NAMALWA (cell line): Measurements from ENCODE around the gene KLHL29.

Source experiments
- DNase-seq: peaks from one replicate; pipeline ENCODE4 v3.0.0-alpha.2; 2015; ENCODE audit warnings: low spot score

The KLHL29 gene

DNA sequence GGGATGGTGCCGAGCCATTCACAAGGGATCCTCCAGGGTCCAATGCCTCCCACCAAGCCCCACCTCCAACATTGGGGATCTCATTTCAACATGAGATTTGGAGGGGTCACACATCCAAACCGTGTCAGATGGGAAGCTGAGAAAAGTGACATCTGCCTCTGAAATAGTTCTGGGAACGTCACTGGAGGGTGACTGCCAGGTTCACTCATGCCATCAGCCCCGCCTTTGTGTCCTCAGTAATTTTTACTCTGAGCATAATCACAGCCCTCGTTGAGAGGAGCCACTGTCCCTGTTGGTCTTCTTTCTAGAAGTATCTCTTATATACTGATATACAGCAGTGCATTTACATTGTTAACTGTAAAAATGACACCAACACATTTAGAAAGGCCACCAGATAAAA, 67.4 kb downstream of the KLHL29 start:
- no peak for DNase-seq

DNA sequence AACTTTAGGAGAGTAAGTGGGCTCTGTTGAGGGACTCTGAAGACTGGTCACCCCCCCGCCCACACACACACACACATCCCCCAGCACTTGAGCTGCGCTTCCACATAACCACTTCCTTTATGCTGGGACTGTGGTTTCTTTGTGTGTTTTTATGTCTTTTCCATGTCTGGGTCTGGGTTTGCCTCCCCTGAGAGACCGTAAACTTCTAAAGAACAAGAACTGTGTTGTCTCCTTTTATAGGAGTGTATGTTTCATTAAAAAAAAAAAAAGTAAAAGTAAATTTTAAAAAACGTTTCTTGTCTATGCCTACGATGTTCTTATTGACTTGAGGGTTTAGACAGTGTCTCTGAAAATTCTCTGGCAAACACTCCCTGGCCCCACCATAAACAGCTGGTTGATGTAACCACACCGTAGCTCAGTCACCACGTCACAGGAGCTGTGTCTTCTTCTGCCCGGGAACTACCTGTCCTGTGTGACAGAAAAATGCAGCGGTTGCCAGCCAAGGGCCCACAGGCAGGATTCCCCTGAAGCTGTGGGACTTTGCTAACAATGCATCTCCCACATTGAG, 68.0 kb downstream of the KLHL29 start:
- DNase-seq = no peak

DNA sequence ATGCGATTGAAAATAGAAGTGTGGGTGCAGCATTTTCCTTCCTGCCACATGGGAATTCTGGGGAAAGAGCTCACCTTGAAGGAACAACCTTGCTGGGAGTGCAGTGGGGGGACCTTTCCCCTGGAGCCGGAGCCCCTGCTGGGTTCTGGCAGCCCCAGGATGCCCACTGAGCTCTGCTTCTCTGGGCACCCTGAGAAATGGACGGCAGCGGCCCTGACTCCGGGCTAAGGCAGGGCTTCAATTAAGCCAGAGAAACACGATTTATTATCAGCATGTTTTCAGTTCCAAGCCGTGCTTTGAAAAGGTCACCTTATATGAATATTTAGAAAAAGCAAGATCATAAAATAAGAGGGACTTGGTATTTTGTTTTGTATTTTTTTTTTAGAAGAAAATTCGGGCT, 68.5 kb downstream of the KLHL29 start:
- DNase-seq = no peak

DNA sequence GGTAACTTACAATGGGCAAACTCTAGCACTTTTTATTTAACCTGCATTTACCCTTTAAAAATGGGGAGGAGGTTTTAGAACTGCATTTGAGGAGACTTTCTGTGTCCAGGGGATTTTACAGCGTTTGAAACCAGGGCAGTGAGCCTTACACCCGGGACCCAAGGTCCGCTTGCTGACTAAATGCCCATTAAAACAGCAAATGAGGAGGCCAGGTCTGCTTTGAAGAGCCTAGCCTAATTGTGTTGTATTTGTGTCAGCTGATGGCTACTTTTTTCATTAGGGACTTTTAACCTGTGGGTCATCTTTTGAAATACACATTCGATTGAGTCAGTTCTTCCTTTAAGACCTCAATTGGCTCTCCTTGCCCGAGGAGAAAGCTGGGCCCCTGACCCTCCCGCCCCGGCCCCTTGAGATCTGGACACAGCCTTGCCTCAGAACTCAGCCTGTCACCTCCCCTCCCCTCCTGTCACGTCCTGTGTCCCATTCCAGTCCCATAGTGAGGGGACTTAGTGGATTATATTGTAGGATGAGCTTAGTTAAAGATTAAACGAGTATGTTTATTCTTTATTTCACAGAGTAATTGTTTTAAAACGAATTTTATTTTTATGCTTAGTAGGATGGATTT, 69.0 kb downstream of the KLHL29 start:
- no peak for DNase-seq

DNA sequence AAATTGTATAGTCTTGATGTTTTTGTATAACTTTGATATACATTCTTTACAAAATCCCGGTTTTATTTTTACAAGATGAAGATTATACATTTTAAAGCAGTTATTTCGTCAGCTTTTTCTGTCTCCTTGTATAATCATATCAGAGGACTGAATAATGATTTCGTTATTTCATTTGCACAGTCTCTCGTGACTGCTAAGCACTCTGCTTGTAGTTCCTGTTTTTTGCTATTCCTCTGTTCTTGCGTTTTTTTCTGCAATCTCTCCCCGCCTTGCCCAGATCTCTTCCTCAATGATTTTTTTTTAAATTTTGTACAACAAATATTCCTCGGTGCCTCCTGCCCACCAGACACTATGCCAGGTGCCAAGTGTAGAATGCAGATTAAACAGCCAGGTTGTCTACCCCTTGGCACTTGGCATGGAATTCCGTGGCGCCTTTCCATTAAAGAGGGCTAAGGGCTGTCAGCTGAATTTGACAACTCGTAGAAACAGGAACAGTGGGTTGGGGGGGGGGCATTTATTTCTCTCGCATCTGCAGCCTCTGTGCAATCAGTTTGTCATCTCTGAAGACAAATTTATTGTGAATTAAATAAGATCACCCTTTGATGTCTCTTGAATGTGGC, 69.6 kb downstream of the KLHL29 start:
- no peak for DNase-seq

DNA sequence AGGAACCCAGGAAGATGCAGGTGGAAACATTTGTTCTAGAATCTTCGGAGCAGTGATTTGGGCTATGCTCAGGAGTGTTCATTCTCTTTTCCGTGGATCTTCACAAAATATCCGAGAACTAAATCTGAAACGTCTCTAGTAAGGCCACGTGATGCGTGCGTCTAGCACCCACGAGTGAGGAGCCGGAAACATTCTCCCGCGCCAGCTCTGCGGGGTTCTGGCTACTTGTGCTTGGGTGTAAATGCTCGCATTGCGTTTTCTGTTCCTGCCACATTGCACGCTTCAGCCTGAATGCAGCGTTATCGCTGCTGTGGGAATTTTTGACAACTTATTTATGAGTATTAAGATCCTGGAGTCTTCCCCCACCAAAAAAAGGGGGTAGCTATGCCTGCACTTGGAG, 71.4 kb downstream of the KLHL29 start:
- DNase-seq = no peak

DNA sequence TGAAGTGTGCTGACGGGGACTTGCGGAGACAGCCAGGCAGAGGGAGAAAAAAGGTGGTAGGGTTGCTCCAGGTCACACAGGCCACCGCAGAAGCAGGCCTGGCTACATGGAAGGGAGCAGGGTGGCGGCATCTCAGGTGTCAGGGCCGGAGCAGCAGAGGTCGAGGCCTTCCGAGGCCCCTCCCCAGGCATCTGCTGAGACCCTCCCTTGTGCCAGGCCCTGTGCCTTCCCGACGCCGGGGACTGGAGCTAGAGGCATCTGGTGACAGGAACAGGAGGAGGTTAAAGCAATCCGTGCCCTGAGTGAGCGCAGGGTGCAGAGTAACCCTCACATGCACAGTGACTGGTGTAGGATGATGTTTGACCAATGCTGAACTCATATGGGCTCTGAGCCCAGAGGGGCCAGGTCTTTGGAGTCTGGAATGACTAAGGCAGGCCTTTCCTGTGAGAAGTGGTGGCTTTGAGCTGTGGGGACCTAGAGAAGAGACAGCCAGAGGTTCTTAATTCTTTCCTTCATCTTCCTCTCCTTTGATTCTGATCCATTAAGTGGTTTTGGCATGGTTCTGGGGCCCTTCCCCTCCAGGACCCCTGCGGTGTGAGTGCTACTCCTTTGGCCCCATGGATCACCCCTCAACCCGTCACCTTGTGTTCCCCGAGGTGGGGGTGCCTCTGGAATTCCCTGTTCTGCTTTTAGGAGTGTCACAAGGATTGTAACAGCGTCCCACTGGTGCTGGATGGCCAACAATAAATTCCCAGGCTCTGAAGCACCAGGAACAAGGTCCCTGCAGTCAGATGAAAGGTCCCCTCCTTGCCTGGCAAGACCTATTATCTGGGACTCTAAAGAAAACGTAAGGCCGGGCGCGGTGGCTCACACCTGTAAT, 72.1 kb downstream of the KLHL29 start:
- no peak for DNase-seq

DNA sequence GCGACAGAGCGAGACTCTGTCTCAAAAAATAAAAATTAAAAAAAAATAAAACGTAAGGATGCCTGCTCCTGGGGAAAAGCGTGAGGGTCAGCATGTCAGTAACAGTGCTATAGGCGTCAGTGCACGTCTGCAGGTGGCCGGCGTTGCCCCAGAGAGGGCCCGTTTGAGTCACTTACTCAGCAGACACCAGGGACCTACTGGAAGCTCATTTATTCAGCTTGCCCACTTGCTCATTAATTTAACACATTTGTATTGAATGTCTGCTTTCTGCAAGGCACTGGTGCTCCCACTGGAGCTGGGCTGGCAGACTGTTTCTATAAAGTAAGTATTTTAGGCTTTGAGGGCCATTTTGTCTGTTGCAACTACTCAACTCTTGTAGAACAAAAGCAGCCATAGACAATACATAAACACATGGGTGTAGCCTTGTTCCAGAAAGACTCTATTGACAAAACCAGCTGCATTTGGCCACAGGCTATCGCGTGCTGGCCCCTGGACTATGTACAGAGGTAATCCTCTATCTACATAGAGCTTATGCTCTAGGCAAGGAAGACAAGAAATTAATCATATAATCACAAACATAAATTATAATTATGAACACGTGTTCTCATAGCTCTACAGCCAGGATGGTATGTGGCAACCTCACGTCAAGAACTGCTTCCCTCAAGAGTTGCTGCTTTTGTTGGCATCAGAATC, 73.2 kb downstream of the KLHL29 start:
- no peak for DNase-seq

DNA sequence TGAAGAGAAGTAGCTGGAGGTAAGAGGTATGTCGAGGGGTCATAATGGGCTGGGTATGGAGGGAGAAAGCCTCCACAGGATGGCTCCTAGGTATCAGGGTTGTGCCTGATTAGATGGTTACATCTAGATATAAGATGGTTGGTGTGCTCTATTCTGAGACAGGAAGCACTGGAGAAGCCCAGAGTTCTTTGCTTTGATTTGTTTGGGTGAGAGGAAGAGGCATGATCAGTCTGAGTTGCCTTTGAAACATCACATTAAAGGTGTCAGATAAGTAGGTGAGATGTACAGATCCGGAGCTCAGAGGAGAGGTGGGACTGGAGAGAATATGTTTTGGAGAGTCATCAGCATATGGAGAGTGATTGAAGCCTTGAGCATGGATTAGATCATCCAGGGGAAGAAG, 74.1 kb downstream of the KLHL29 start:
- DNase-seq = no peak

DNA sequence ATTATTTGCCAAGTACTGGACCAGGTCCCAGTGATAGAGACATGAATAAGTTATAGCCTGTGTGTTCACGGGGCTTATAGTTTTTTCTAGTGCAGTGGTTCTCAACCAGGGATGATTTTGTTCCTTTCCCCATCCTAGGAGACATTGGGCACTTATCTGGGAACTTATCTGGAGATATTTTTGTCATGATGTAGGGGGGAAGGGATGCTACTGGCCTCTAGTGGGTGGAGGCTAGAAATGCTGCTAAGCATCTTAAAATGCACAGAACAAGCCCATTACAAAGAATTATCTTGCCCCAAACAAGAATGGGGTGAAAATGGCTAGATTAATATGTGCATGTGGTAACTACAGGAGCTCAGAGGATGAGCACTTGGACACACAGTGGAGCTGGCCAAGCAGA, 75.2 kb downstream of the KLHL29 start:
- peak; percentile 34 for DNase-seq

DNA sequence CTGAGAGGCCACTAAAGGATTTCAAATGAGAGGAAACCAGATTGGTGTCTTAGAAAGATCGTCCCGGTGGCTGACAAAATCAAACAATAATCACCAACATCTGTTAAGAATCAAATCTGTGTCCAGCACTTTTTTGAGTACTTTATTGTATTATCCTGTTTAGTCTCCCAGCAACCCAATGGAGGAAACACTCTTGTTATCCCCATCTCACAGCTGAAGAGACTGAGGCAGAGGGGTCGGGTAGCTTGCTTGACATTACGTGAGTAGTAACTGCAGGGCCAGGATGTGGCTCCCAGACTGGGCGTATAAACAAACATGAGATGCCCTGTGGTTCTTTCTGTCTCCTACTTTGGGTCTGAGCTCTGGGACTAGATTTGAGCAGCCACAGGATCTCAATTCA, 76.0 kb downstream of the KLHL29 start:
- DNase-seq = no peak

DNA sequence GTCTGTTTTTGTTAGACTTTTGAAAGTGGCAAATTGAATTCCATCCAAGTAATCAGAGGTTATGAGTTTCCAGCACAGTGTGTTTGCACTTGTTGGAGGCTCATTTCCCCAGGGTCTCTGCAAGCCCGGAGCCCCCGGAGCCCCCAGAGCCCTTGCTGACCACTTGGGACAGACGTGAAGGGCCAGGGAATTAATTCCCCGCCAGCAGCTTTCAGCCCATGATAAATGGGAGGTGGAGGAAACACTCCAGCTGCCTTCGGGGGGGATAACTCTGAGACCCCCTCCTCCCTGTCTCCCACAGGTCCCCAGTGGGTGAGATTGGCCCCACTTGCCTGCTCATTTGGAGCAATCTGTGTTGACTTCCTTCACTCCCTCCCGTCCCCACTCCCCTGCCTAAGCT, 79.2 kb downstream of the KLHL29 start:
- DNase-seq = no peak

DNA sequence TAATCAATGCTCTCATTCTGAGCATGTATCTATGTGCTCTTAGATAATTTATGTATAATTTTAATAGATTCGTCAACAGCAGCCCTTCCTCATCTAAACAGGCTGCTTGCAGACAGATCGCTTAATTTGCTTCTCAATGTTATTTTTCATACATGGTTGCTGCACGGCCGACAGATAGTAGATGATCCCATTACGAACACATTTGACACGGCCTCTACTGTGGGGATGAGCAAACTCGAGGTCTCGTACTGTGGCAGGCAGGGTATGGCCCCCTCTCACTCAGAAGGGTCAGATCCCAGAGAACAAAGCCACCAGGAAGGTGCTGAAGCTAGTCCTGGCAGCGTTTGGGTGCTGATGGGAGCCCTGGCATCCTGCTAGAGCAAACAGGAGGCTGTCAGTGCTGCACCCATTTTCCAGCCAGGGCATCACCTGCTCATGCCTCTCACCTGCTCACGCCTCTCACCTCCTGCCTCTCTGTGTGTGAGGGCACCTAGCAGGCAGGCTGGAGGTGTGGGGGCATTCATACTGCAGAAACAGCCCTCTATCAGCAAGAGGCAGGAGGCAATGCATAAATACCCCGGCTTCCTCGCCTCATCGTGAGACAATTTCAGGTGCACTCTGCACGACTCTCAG, 80.0 kb downstream of the KLHL29 start:
- no peak for DNase-seq

DNA sequence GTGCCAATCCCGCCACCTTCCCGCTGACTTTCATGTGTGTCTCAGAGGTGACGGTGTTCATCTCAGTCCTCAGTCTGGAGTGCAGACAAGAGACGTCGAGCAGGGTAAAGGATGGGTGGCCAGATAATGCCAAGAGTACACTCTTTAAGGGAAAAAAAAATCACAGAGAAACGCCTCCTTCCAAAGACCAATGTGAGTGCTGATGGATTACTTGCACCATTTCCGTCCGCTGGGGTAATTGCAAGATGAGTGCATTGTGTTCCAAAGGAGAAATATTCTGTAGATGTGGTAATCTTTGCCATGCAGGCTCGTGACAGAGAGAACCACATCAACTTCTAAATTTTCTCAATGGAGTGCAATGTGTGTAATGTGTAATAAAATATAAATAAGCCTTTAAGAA, 81.0 kb downstream of the KLHL29 start:
- no peak for DNase-seq

DNA sequence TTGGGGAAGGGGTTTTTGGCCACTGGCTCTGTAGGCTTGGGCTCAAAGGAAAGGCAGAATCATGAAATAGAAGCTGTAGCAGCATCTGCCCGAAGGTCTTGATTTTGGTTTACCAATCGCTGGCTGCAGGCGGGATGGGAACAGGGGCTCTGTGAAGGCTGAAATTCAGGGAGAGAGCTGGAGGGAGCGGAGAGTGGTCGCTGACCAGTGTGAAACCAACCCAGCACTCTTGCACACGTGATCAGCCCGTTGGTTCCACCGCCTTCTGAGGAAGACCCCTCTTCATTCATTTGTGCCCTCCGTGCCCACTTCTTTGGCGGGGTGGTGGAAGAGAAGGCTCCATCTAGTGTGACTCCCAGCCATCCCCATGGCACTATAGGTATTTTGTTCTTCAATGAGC, 82.6 kb downstream of the KLHL29 start:
- DNase-seq = no peak

DNA sequence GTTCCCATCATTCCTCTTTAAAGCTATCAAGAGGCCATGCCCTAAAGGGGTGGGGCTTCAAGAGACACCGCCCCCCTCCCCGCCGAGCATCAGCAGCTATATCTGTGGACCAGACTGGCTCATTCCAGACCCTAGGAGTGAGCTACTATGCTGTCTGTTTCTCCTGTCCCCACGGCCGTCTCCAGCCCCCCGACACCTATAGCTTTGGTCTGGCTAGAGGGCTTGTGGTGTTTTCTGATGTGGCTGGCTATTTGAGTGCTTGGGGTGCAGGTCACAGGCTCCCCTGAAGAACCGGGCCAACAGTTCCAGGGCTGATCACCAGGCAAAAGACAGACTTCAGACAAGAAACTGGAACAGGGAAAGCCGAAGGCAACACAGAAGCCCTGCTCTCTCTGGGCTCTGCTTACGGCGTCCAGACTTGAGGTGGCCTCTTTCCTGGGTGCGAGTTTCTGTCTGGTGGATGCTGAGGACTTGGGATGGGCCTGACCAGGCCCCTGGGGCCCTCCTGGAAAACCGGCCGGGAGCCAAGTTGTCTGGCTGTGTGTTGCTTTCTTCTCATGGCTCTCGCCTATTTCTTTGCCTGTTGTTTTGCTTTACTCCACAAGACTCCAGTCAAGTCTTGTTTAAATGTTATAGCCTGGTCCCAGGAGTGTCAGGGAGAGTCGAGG, 83.6 kb downstream of the KLHL29 start:
- no peak for DNase-seq

DNA sequence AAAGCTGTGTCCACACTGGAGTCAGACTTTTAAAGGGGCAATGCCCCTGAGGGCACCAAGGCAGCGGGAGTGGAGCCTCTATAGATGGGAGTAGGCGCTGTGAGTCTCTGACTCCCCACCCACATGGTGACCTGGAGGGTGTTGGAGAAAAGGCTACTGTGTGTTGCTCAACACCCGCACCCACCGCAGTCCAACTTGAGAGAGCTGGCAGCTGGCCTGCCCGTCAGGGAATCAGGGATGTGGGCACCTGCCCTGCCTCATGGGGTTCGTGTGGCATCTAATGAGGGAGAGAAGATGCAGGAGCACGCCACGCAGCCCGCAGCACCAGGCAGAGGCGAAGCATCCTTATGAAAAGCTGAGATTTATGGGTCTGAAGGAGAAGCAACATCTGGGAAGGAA, 84.2 kb downstream of the KLHL29 start:
- DNase-seq = no peak

DNA sequence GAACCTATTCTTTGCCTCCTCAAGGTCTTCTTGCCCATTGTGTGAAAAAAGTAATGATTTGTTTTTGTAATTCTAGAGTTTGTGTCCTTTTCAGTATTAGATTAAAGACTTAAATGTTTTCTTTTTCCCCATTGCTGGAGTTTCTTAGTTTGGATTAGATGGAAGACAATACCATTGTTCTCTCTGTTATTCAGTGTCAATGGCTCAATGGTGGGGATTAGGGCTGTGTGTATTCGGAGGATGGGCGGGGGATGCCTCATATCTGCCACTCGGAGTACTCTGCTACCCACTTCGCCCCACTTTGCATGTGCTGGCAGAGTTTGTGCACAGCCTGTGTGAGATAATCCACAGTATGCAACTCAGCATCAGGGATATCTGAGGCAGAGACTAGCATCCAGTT, 90.1 kb downstream of the KLHL29 start:
- no peak for DNase-seq

DNA sequence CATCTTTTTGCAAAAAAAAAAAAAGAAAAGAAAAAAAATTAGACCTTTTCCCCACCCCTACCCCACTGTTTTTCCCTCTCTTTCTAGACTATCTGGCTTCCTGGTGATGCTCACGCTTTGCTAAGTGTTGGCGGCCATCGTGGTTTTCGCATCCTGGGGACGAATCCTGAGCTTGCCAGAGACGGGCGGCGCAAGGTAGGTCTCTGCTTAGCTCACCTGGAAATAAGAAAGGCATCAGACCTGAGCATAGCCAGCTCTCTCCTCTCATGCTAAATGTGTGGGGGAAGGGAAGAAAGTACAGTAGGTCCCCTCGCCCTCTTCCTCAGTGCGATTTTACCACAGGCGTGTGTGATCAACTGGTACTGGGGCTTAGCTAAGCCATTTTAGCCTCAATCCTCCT, 90.5 kb downstream of the KLHL29 start:
- no peak for DNase-seq

DNA sequence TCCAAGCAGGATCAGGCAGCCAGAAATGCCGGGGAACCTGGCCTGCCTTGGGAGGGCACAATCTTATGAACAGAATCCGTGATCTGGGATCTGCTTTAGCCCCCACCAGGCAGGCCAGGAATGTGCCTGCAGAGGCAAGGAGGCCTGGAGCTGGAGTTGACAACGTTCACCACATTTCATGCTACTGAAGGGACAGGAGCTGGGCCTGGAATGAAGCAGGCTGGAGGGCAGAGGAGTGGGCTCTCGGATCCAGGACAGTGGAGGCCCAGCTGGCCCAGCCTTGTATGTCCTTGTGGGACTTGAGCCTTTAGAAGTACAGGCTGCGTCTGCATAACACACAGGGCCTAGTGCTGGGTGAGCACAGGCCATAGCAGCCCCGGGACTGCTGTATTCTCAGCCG, 91.8 kb downstream of the KLHL29 start:
- DNase-seq = no peak

DNA sequence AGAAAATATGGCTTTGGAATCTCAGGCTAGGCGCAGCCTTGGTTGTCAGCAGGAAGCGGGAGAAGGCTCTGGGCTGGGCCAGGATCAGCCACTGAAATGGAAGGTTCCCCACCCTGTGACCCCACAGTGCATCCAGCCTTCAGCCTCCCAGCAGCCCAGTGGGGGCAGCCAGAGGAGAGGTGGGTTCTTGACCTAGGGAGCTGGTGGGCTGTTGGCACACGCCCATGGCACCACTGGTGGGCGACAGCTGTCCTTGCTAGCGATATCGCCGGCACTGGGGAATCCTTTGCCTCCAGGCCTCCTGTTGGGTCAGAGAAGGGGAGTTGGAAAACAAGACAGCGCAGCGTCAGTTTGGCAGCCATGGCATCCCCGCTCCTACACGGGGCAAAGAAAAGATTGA, 92.4 kb downstream of the KLHL29 start:
- DNase-seq = no peak
